NCI-H1417 treated with DMSO at 0.1 percent for 48 hours (cell line): ENCODE measurements around the gene MEAF6.

Experiments used
- DNase-seq: peaks from one replicate; lab custom pipeline; 2025; lab: John Stamatoyannopoulos, UW

Gene MEAF6

GRCh38 chr1:37485902-37486679, 28.5 kb downstream of the MEAF6 start:
- DNase-seq, result no peak

GRCh38 chr1:37484325-37485051, 30.1 kb downstream of the MEAF6 start:
- DNase-seq, result no peak

GRCh38 chr1:37483785-37484184, 30.8 kb downstream of the MEAF6 start:
- no peak for DNase-seq

GRCh38 chr1:37482796-37483744, 31.5 kb downstream of the MEAF6 start:
- DNase-seq, result no peak

- no peak for DNase-seq
Measured at GRCh38 chr1:37482004-37482785, 32.4 kb downstream of the MEAF6 start.

- no peak for DNase-seq
Measured at GRCh38 chr1:37481289-37482003, 33.1 kb downstream of the MEAF6 start.

- DNase-seq, result no peak
Measured at GRCh38 chr1:37480581-37481288, 33.8 kb downstream of the MEAF6 start.

- DNase-seq, result no peak
Measured at GRCh38 chr1:37480125-37480466, 34.5 kb downstream of the MEAF6 start.

- DNase-seq, result no peak
Measured at GRCh38 chr1:37479255-37480124, 35.1 kb downstream of the MEAF6 start.

- DNase-seq, result no peak
Measured at GRCh38 chr1:37478890-37479254, 35.7 kb downstream of the MEAF6 start.

- DNase-seq, result no peak
Measured at GRCh38 chr1:37478451-37478881, 36.1 kb downstream of the MEAF6 start.

- no peak for DNase-seq
Measured at GRCh38 chr1:37477946-37478345, 36.6 kb downstream of the MEAF6 start.

- DNase-seq, result no peak
Measured at GRCh38 chr1:37477198-37477931, 37.2 kb downstream of the MEAF6 start.

- no peak for DNase-seq
Measured at GRCh38 chr1:37476460-37477197, 37.9 kb downstream of the MEAF6 start.

GRCh38 chr1:37476087-37476452, 38.5 kb downstream of the MEAF6 start:
- DNase-seq, result no peak

GRCh38 chr1:37475380-37476086, 39.0 kb downstream of the MEAF6 start:
- DNase-seq, result no peak

GRCh38 chr1:37474697-37475379, 39.7 kb downstream of the MEAF6 start:
- no peak for DNase-seq
